OCI-LY7 (cell line): ENCODE measurements around the gene VPS4B.

Experiments used
- EZH2phosphoT487 ChIP-seq: fragments of 200-600 bp; sonication (generic); IDR thresholded peaks from 2 replicates; pipeline ENCODE4 v1.6.1; 2018; ENCODE audit warnings: low read depth, borderline replicate concordance, mild to moderate bottlenecking, mixed run types, antibody characterized with exemption, low read length, moderate library complexity, mixed read lengths
- TF ChIP-seq, protein P1 (sequence below): fragments of 200-600 bp; sonication (generic); conservative IDR thresholded peaks from 2 replicates; pipeline ENCODE4 v1.5.1; 2014; ENCODE audit warnings: mild to moderate bottlenecking, antibody characterized with exemption, low read length, moderate library complexity, mixed read lengths

GRCh38 chr18:63422864-63423304 lies 608 bp upstream of the VPS4B start:
- TF ChIP-seq, protein P1, sequence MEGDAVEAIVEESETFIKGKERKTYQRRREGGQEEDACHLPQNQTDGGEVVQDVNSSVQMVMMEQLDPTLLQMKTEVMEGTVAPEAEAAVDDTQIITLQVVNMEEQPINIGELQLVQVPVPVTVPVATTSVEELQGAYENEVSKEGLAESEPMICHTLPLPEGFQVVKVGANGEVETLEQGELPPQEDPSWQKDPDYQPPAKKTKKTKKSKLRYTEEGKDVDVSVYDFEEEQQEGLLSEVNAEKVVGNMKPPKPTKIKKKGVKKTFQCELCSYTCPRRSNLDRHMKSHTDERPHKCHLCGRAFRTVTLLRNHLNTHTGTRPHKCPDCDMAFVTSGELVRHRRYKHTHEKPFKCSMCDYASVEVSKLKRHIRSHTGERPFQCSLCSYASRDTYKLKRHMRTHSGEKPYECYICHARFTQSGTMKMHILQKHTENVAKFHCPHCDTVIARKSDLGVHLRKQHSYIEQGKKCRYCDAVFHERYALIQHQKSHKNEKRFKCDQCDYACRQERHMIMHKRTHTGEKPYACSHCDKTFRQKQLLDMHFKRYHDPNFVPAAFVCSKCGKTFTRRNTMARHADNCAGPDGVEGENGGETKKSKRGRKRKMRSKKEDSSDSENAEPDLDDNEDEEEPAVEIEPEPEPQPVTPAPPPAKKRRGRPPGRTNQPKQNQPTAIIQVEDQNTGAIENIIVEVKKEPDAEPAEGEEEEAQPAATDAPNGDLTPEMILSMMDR, result no peak
- TF ChIP-seq EZH2phosphoT487, result no peak
